BE2C (cell line): Measurements from ENCODE around the gene SLFN5.

Experiments used
- DNase-seq: peaks from one replicate; pipeline ENCODE4 v3.0.0-alpha.2; 2020
- H3K27me3 ChIP-seq: fragments of 250-450 bp; sonication (Bioruptor Pico); 2 replicates; pipeline ENCODE4 v1.5.1; 2020; ENCODE audit warnings: mild to moderate bottlenecking
- H3K36me3 ChIP-seq: fragments of 250-450 bp; sonication (Bioruptor Pico); 2 replicates; pipeline ENCODE4 v1.5.1; 2020; ENCODE audit warnings: mild to moderate bottlenecking
- H3K4me1 ChIP-seq: fragments of 250-450 bp; sonication (Bioruptor Pico); 2 replicates; pipeline ENCODE4 v1.5.1; 2020
- H3K4me3 ChIP-seq: 2 replicates; pipeline ENCODE4 v1.5.1; 2011; ENCODE audit warnings: low read depth, low read length
- H3K9me3 ChIP-seq: fragments of 250-450 bp; sonication (Bioruptor Pico); 2 replicates; pipeline ENCODE4 v1.5.1; 2020
- CTCF ChIP-seq: IDR thresholded peaks from 2 replicates; pipeline ENCODE4 v1.5.1; 2012; ENCODE audit warnings: mild to moderate bottlenecking, low read depth, low read length

The SLFN5 gene

GRCh38 chr17:35315971-35316370, 73.1 kb downstream of the SLFN5 start:
- Histone ChIP-seq H3K36me3 (no peaks in the 10 kb centered on the region), H3K9me3 (no peaks in the 10 kb centered on the region; the same call in none of the 2 replicates), H3K4me1 (no peaks in the 10 kb centered on the region), H3K4me3 (no peak overlapping the region), H3K27me3 (peaks cover 6% of the 10 kb centered on the region; the same call in 1 of the 2 replicates)
- TF ChIP-seq CTCF, result no peak
- no peak for DNase-seq

- Histone ChIP-seq H3K4me3 (no peak overlapping the region), H3K4me1 (no peaks in the 10 kb centered on the region), H3K36me3 (no peaks in the 10 kb centered on the region), H3K27me3 (peaks cover 9% of the 10 kb centered on the region), H3K9me3 (no peaks in the 10 kb centered on the region)
- no peak for TF ChIP-seq CTCF
- DNase-seq, result no peak
Observed at GRCh38 chr17:35322749-35323148, 79.9 kb downstream of the SLFN5 start.
